SJCRH30 (cell line): ENCODE results near the gene STK32C. TPM values are rescaled to one million over a fixed set of nuclear protein-coding genes. Genes with fewer than 3 reads are reported as not detected.
"Not testable (repeated sequence)": the region's sequence is repeated elsewhere in the genome, so short reads cannot be mapped to it uniquely, and the experiment has no call there.

Experiments
- DNase-seq, 2 experiments: peaks; one replicate each; pipeline ENCODE4 v3.0.0-alpha.2; 2015 to 2020
- H3K27ac ChIP-seq: fragments of 250-450 bp; sonication (Bioruptor Pico); 2 replicates; pipeline ENCODE4 v1.5.1; 2020; ENCODE audit warnings: mild to moderate bottlenecking, moderate library complexity
- H3K27me3 ChIP-seq: fragments of 250-450 bp; sonication (Bioruptor Pico); 2 replicates; pipeline ENCODE4 v1.5.1; 2020; ENCODE audit warnings: mild to moderate bottlenecking, moderate library complexity
- H3K36me3 ChIP-seq: fragments of 250-450 bp; sonication (Bioruptor Pico); 2 replicates; pipeline ENCODE4 v1.5.1; 2020; ENCODE audit warnings: mild to moderate bottlenecking, moderate library complexity
- H3K4me1 ChIP-seq: fragments of 250-450 bp; sonication (Bioruptor Pico); 2 replicates; pipeline ENCODE4 v1.5.1; 2020; ENCODE audit warnings: mild to moderate bottlenecking, moderate library complexity
- H3K4me3 ChIP-seq: fragments of 250-450 bp; sonication (Bioruptor Pico); 2 replicates; pipeline ENCODE4 v1.5.1; 2020; ENCODE audit warnings: mild to moderate bottlenecking, moderate library complexity
- H3K9me3 ChIP-seq: fragments of 250-450 bp; sonication (Bioruptor Pico); replicated peaks from 2 replicates; pipeline ENCODE4 v1.5.1; 2020; ENCODE audit warnings: mild to moderate bottlenecking, moderate library complexity
- total RNA-seq: library from RNA; depleted of rRNA; stranded (reverse); fragments of >200 nt; shearing (Covaris generic); gene quantifications from 2 replicates; pipeline ENCODE4 v1.2.3, GENCODE V29; 2014

The STK32C gene
- total RNA-seq, 1 experiment from 2014 or later, result 4.2 TPM

DNA sequence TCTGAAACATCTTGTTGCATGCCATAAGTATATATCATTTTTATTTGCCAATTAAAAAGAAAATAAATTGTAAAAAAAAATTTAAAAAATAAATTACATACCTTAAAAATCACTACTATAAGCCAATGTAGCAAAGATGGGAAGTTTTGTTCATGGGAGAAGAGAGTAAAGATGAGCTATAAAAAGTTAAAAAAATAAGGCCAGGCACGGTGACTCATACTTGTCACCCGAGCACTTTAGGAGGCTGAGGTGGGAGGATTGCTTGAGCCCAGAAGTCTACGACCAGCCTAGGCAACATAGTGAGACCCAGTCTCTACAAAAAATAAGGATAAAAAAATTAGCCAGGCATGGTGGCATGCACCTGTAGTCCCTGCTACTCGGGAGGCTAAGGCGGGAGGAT, 8.4 kb upstream of the STK32C start:
- Histone ChIP-seq H3K27me3 (no peaks in the 10 kb centered on the region), H3K27ac (no peak overlapping the region), H3K9me3 (no peaks in the 10 kb centered on the region), H3K4me3 (no peak overlapping the region), H3K36me3 (no peaks in the 10 kb centered on the region), H3K4me1 (peaks cover 3% of the 10 kb centered on the region; the same call in 1 of the 2 replicates)
- DNase-seq, result no peak

DNA sequence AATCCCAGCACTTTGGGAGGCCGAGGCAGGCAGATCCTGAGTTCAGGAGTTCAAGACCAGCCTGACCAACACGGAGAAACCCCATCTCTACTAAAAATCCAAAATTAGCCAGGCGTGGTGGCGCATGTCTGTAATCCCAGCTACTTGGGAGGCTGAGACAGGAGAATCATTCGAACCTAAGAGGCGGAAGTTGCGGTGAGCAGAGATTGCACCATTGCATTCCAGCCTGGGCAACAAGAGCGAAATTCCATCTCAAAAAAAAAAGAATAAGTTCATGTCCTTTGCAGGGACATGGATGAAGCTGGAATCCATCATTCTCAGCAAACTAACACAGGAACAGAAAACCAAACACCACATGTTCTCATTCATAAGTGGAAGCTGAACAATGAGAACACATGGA, 7.1 kb upstream of the STK32C start:
- not testable (repeated sequence) for H3K36me3 ChIP-seq, H3K9me3 ChIP-seq, H3K4me3 ChIP-seq

DNA sequence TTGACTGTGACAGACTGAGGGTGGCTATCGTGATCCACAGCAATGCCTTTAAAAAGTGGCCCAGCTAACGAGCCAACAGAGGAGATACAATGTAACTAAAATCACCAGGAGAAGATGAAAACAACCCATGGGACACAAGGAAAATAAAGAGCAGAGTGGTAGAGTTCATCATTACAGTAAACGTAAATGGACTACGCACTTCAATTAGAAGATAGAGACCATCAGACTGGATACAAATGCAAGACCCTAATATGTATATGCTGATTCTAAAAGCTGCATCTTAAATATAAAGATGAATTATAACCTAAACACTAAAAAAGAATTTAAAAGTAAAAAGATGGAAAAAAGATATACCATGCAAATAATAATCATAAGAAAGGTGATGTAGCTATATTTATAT, 6.6 kb upstream of the STK32C start:
- H3K9me3 ChIP-seq, result no peaks in the 10 kb centered on the region
- H3K27me3 ChIP-seq, result no peaks in the 10 kb centered on the region

More for the DNA sequence above, 7.1 kb upstream of the STK32C start:
- not testable (repeated sequence) for H3K4me1 ChIP-seq, H3K27me3 ChIP-seq, DNase-seq, H3K27ac ChIP-seq

DNA sequence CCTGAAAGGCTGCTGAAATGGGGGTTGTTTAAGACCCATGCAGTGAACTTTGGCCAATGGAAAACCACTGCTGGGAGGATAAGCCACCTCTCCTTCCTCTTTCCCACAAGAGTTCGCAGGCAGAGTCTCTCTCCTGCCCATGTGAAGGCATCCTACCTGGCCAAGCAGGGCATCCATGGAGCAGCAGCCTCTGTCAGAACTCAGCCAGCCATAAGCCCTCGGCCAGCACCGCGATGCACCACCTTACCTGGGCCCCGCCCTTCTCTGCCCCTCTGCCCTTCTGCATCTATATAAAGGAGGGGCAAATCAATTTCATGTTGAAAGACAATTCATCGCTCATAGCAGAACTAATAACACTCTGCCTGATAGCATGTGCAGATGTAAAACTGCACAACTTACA, 6.1 kb upstream of the STK32C start:
- H3K36me3 ChIP-seq, result no peaks in the 10 kb centered on the region
- H3K9me3 ChIP-seq, result no peaks in the 10 kb centered on the region
- H3K4me3 ChIP-seq, result no peak overlapping the region
- no peaks in the 10 kb centered on the region for H3K4me1 ChIP-seq
- no peak overlapping the region for H3K27ac ChIP-seq
- H3K27me3 ChIP-seq, result no peaks in the 10 kb centered on the region
- no peak for DNase-seq

More for the DNA sequence above, 6.6 kb upstream of the STK32C start:
- Histone ChIP-seq H3K4me3 (no peak overlapping the region), H3K4me1 (no peaks in the 10 kb centered on the region), H3K36me3 (no peaks in the 10 kb centered on the region), H3K27ac (no peak overlapping the region)
- no peak for DNase-seq

- Histone ChIP-seq H3K27me3 (no peaks in the 10 kb centered on the region), H3K4me1 (no peaks in the 10 kb centered on the region), H3K27ac (no peak overlapping the region), H3K4me3 (no peak overlapping the region), H3K9me3 (no peaks in the 10 kb centered on the region), H3K36me3 (no peaks in the 10 kb centered on the region)
- no peak for DNase-seq
These were observed 5.6 kb upstream of the STK32C start for GRCh38 chr10:132313305-132313704.

- H3K4me3 ChIP-seq, result no peak overlapping the region
- no peak overlapping the region for H3K27ac ChIP-seq
- no peaks in the 10 kb centered on the region for H3K27me3 ChIP-seq
- no peaks in the 10 kb centered on the region for H3K4me1 ChIP-seq
- no peaks in the 10 kb centered on the region for H3K9me3 ChIP-seq
- no peaks in the 10 kb centered on the region for H3K36me3 ChIP-seq
- DNase-seq, result no peak
These were observed 3.7 kb upstream of the STK32C start for GRCh38 chr10:132311338-132311939.

DNA sequence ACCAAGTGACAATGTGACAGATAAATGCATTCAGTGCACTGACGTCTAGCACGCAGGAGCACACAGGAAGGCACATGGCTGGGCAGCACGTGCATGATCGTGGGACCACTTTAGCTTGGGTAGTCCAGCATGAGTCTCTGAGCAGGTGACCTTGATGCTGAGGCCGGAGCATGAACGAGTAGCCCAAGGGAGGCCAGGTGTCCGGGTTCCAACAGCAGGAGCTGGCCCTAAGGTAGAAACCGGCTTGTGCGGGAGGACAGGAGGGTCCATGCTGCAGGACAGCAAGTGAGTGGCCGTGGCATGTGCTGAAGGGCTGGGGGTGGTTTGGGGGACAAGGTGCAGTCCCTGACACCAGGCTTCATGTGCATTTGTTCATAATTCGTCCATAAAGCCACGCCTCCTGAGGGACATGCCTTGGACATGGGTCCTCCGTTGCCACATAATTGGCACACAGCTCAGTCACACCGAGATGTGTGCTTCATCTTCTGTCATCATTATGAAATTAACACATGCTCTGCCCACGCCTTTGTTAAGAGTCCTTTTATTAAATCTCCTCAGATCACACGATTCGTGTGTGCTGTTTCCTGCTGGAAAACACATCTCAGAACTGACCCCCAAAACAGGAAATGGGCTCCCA, 3.1 kb upstream of the STK32C start:
- H3K27me3 ChIP-seq, result no peaks in the 10 kb centered on the region
- DNase-seq, result no peak
- H3K9me3 ChIP-seq, result no peaks in the 10 kb centered on the region
- no peak overlapping the region for H3K4me3 ChIP-seq
- no peaks in the 10 kb centered on the region for H3K4me1 ChIP-seq
- no peaks in the 10 kb centered on the region for H3K36me3 ChIP-seq
- H3K27ac ChIP-seq, result no peak overlapping the region

DNA sequence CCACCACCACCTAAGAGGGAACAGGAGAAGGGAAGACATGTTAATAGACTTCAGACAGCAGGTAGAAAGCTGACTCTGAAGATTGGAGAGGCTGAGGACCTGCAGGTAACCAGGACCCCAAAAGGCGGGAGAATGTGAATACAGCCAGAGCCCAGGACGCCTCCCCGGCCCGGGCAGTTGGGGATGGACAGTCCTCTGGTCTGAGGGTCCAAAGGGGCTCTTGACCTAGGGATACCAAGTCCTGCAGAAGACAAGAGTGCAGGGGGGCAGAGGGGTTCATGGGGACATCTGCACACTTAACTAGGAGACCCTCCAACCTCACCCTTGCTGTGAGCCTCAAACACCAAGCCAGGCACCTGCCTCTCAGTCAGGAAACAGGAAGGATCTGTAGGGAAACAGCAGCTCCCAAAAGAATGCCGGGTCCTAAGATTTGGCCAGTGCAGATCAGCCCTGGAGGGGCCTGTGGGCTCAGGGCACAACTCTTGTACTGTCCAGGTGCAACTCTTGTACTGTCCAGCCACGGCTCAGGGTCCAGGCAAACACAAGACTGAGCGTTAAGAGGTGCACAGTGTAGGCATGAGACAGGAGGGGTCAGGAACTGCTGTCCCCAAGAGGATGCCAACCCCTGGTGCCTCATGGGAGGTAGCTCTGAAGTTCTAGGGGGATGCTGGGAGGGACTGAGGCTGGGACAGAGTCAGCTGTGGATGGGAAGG, 2.3 kb upstream of the STK32C start:
- H3K9me3 ChIP-seq, result no peaks in the 10 kb centered on the region
- no peak overlapping the region for H3K27ac ChIP-seq
- no peak for DNase-seq
- no peaks in the 10 kb centered on the region for H3K27me3 ChIP-seq
- H3K36me3 ChIP-seq, result no peaks in the 10 kb centered on the region
- no peaks in the 10 kb centered on the region for H3K4me1 ChIP-seq
- no peak overlapping the region for H3K4me3 ChIP-seq

GRCh38 chr10:132309471-132309865, 1.7 kb upstream of the STK32C start:
- no peaks in the 10 kb centered on the region for H3K36me3 ChIP-seq
- H3K9me3 ChIP-seq, result no peaks in the 10 kb centered on the region
- H3K4me1 ChIP-seq, result no peaks in the 10 kb centered on the region
- DNase-seq, result no peak
- H3K4me3 ChIP-seq, result no peak overlapping the region
- H3K27ac ChIP-seq, result no peak overlapping the region
- no peaks in the 10 kb centered on the region for H3K27me3 ChIP-seq

DNA sequence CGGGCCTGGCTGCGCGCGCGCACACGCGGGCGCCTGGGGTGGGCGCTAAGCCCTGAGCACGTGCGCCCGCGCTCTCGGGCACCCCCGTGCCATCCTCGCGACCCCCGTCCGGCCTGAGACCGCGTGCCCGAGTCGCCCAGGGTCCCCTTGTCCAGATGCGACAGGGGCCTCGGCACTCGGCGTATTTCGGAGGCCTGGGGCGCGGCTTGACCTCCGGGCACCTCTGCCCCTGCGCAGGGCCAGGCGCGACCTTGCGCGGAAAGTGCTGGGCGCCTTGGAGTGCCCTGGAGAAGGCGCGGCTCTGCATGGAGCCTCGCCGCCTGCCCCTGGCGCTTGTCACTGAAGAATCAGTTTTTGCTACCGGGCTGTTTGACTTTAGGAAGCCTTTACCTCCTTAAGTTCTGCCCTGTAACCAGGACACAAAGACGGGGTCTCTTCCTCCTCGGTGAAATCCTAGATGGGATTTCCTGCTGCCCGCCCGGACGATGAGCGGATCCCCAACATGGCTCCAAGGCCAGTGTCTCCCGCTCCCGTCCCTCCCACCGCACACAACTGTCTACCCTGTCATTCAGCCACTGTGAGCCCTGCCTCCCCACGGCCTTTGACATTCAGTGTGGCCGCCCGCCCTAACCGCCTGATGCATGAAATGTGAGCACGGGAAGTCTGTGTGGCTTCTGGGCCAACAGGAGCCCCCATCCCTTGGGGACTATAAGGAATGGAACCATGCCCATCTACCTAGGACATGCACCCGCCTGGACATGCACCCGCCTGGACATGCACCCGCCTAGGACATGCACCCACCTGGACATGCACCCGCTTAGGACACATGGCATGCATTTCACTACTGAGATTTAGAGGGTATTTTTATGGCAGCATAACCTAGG, 1.1 kb upstream of the STK32C start:
- Histone ChIP-seq H3K4me3 (no peak overlapping the region), H3K9me3 (no peaks in the 10 kb centered on the region), H3K4me1 (no peaks in the 10 kb centered on the region), H3K36me3 (no peaks in the 10 kb centered on the region), H3K27ac (no peak overlapping the region), H3K27me3 (no peaks in the 10 kb centered on the region)
- no peak for DNase-seq

DNA sequence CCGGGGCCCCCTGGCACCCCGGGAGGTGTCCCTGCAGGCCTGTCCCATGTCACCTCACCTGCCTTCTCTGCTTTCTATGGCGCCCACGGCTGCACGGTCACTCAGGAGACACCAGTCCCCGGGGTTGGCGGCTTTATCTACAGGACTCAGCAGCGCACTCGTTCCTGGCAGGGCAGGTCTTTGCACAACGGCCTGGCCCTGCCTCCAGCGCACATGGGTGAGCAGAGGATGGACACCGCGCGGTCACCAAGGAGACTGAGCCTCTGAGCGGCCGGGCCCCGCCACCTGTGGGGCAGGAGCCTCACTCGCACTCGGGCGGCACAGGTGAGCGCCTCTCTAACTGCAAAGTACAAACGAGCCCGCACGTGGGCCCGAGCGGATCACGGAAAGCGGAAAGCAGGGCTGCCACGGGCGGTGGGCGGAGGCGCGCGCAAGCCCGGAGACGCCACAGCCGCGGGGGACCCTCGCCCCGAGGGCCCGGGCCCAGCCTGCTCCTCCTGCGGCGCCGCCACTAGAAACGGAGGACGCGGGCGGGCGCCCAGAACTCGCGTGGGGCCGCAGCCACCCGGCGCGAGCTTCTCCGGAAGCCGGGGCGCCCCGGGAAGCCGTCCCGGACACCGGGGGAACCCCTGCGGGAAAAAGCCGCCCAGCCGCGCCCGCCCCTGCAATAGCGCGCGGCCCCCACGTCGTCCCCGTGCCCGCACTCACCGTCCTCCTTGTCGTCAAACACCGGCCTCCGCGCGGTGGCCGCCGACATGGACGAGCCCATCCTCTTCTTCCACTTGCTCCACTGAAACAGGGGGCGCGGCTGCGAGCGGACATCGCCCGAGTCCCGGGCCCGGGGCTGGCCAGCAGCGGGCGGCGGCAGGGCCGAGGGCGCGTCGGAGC, 642 bp downstream of the STK32C start:
- DNase-seq, result no peak
- Histone ChIP-seq H3K36me3 (no peaks in the 10 kb centered on the region), H3K27me3 (no peaks in the 10 kb centered on the region), H3K27ac (no peak overlapping the region), H3K9me3 (no peaks in the 10 kb centered on the region), H3K4me3 (no peak overlapping the region), H3K4me1 (no peaks in the 10 kb centered on the region)

DNA sequence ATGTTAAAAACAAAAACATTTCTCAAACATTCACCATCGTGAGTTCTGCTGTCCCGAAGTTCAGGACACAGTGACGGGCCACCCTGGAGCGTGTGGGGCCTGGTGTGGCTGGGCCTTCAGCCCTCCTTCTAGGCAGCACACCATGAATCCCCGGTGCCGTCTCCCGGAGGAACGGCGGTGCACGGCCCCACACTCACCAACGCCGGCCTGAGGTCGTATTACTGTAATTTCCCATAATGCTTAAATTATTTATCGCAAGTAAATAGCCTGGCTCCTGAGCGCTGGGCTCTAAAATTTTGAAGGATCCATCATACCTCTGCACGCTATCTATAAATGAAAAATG, 1.4 kb downstream of the STK32C start:
- no peaks in the 10 kb centered on the region for H3K4me1 ChIP-seq
- no peak overlapping the region for H3K4me3 ChIP-seq
- no peak overlapping the region for H3K27ac ChIP-seq
- DNase-seq, result no peak
- no peaks in the 10 kb centered on the region for H3K36me3 ChIP-seq
- no peaks in the 10 kb centered on the region for H3K9me3 ChIP-seq
- no peaks in the 10 kb centered on the region for H3K27me3 ChIP-seq

GRCh38 chr10:132305654-132306342, 2.0 kb downstream of the STK32C start:
- no peak overlapping the region for H3K4me3 ChIP-seq
- H3K36me3 ChIP-seq, result no peaks in the 10 kb centered on the region
- H3K27ac ChIP-seq, result no peak overlapping the region
- no peaks in the 10 kb centered on the region for H3K27me3 ChIP-seq
- no peak for DNase-seq
- H3K4me1 ChIP-seq, result no peaks in the 10 kb centered on the region
- no peaks in the 10 kb centered on the region for H3K9me3 ChIP-seq
